8988T (cell line): ENCODE data around the gene COX6A1.
"Not testable (repeated sequence)": the region's sequence is repeated elsewhere in the genome, so short reads cannot be mapped to it uniquely, and the experiment has no call there.

Experiments used
- DNase-seq: peaks from one replicate; pipeline ENCODE4 v3.0.0; 2011

COX6A1 gene

DNA sequence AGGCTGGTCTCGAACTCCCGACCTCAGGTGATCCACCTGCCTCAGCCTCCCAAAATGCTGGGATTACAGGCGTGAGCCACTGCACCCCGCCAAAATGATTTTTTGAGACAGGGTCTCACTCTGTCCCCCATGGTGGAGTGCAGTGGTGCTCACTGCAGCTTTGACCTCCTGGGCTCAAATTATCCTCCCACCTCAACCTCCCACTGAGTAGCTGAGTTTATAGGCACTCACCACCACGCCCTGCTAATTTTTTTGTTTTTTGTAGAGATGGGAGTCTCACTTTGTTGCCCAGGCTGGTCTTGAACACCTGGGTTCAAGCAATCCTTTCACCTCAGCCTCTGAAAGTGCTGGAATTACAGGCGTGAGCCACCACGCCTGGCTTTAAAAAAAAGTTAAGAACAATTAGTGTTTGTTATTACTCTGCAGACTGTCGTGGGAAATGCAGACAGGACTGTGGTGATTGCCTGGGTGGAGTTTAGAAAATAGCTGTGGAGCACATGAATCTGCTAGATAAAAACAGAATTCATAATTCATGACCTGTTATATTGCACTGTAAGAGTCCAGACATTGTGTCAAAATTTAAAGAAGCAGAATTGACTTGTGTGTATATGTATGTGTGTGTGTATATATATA lies 9.2 kb upstream of the COX6A1 start:
- no peak for DNase-seq

DNA sequence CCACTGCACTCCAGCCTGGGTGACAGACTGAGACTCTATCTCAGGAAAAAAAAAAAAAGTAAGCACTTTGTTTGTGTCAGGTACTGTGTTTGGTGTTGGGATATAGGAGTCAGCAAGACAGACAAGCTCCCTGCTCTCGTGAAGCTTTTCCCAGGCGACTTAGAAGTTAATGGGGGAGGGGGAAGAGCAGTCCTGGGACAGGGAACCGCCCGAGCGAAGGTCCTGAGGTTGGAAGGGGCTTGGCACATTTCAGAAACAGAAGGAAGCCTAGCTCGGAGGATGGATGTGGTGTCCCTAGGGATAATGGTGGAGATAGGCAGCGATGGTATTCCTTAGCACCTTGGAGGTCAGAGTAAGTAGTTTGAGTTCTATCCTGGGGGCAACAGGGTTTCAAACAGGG lies 8.5 kb upstream of the COX6A1 start:
- no peak for DNase-seq

DNA sequence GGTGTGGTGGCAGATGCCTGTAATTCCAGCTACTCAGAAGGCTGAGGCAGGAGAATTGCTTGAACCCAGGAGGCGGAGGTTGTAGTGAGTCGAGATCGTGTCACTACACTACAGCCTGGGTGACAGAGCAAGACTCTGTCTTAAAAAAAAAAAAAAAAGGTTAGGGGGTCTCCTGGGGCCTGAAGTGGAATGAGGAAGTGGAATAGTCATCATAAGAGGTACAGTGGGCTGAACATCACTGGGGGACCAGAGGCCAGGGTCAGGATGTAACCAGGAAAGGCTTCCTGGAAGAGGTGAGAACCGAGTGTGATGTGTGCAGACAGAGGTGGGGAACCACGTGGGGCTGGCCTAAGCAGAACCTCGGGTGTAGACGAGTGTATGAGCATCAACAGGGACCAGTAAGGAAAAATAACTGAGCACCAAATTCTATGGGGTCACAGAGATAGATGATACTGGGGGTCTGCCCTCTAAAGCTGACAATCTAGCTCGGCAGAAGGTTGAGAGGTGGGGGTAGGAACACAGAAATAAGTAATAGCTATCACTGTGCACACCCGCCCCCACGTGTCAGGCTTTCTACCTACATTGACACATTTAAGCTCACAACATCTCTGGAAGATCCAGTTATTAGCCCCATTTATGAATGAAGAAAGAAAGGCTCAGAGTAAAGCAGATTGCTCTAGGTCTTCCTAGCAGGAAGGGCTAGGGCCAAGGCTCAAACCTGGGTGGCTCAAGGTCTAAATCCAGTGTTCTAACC lies 5.0 kb upstream of the COX6A1 start:
- DNase-seq, result no peak

GRCh38 chr12:120438495-120439198 lies 734 bp downstream of the COX6A1 start:
- no peak for DNase-seq

- peak; percentile 49 for DNase-seq
These were observed 1.8 kb downstream of the COX6A1 start for GRCh38 chr12:120439646-120440247.

DNA sequence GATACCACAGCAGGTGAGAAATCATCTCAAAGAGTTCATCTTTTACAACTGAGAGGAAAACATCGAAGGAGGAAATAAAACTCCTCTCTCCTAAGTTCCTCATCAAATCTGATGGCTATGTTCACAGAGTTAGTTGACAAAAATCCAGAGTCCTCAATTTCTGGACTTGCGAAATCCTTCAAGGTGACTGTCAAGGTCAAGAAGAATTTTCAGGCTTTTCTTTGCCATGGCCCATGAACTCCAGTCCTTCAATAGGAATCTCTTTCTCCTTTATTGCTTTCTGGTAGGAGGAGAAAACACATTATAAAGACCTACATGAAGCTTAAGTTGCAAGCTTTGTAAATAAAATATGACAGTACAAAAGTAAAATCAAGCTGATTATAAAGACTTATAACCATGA lies 6.8 kb downstream of the COX6A1 start:
- DNase-seq, result no peak

- peak; percentile 58 for DNase-seq
These were observed 8.3 kb downstream of the COX6A1 start, which contains the start of the genes GATC and TRIAP1 for GRCh38 chr12:120445911-120446843. Gene GATC, plus strand, starts transcription at chr12:120446444. Its CDS starts 37 bp downstream, at chr12:120446481. Gene TRIAP1, minus strand, starts transcription at chr12:120446384. Its CDS starts 12 bp downstream, at chr12:120446372.

GRCh38 chr12:120446844-120447178 lies 8.9 kb downstream of the COX6A1 start:
- not testable (repeated sequence) for DNase-seq

DNA sequence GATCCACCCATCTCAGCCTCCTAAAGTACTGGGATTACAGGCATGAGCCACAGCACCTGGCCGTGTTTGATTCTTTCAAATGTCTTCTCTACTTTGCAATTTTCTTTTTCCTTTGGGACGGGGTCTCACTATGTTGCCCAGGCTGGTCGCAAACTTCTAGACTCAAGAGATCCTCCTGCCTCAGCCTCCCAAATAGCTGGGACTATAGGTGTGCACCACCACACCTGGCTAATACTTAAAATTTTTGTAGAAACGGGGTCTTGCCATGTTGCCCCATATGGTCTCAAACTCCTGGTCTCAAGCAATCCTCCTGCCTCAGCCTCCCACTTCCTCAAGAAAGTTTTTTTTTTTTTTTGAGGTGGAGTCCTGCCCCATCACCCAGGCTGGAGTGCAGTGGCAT lies 10.1 kb downstream of the COX6A1 start:
- DNase-seq, result no peak

DNA sequence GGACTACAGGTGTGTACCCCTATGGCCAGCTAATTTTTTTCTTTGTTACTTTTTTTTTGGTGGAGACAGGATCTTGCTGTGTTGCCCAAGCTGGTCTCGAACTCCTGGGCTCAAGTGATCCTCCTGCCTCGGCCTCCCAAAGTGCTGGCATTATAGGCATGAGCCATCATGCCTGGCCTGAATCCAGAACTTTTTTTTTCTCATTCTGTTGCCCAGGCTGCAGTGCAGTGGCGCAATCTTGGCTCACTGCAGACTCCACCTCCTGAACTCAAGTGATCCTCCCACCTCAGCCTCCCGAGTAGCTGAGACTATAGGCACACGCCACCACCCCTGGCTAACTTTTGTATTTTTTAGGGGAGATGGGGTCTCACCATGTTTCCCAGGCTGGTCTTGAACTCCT lies 14.6 kb downstream of the COX6A1 start:
- not testable (repeated sequence) for DNase-seq

DNA sequence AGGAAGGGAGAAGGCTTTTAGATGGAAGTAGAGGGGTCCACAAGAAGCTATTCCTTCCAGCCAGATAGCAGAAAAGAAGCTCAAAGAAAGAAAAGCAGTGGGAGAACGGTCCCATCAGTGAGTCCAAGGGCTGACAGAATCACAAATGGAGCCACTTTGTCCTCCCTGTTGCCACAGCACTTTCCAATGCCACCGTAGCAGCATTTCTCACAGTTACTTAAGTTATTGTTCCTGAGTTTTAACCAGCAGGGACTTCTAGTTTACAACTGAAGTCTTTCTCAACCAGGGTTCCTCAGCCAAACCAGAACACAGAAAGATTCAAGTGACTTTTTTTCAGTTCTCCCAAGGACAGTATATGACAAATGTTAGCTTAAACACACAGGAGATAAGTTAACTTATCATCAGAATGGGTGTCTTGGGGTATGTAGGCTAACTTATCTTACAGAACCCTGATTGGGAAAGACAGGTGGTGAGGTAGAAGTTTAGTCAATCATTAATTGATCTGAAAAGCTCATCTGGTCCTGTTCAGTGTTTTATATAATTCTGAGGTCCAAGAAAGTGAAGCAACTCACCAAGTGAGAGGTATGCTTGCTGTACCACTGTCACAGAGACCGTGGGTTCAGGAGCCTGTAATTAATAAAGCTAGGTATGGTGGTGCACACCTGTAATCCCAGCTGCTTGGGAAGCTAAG lies 15.3 kb downstream of the COX6A1 start:
- no peak for DNase-seq

DNA sequence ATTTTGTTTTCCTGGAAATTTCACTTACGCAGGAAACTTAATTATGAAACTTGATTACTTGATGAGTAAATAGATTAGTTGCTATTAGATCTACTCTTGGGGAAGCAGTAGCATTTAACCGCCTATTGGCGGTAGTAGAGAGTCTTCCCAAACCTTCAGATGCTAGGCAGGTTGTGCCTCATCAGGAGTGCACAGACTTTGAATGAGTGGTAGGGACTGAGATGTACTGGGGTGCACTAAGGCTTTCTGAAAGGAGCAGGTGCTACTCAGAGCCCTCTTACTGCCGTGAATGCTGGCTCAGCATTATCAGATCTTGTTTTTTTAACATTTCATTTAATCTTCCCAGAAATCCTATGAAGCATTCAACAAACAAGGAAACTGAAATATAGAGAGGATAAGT lies 16.1 kb downstream of the COX6A1 start:
- no peak for DNase-seq

DNA sequence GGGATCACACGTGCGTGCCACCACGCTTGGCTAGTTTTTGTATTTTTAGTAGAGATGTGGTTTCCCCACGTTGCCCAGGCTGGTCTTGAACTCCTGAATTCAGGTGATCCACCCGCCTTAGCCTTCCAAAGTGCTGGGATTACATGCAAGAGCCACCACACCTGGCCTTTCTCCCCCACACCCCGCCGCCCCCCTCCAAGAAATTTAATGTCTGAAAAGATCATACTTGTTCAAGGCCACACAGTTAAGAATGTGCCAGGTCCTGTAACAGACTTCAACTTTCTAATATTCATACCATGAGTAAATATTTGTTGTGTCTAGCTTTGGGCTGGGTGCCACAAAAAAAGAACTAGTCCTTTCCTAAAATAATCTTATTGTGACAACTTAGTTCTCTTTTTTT lies 17.4 kb downstream of the COX6A1 start:
- no peak for DNase-seq

DNA sequence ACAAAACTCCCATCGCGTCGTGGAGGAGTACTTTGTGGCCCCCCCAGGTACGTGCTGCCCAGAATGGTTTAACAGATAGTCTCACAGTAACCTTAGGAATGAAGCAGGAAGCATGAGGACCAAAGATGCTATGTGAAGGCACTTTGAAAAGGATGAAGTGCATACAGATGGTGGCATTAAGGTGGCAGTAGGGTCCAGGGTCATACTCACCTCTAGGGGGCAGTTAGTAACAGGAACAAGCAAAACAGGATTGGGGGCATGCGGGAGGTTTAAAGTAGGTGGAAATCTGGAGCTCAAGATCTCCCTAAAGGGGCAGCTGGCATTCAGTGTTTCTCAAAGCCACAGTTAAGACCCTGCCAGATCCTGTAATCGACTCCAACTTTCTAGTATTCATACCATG lies 19.2 kb downstream of the COX6A1 start:
- DNase-seq, result no peak

GRCh38 chr12:120460157-120460556 lies 22.2 kb downstream of the COX6A1 start:
- no peak for DNase-seq

DNA sequence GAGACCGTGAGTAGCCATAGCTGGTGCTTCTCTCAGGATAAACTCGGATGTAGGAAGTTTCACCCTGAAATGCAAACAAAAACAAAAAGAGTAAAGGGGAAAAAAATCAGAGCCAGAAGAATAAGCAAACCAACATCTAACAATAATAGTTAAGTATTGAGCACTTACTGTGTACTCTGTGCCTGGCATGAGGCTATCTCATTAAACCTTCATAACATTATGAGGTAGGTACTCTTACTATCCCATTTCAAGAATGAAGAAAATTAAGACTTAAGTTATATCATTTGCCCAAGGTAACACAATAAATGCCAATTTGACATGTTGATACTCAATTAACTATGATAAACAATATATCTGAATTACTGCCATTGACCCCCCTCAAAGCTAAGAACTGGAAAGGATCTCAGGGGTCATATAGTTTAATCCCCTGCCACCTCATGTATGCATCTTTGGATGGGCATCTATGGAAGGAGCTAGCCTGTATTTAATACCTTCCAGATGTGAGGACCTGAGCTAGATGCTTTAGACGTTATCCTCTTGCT lies 24.3 kb downstream of the COX6A1 start:
- DNase-seq, result no peak

DNA sequence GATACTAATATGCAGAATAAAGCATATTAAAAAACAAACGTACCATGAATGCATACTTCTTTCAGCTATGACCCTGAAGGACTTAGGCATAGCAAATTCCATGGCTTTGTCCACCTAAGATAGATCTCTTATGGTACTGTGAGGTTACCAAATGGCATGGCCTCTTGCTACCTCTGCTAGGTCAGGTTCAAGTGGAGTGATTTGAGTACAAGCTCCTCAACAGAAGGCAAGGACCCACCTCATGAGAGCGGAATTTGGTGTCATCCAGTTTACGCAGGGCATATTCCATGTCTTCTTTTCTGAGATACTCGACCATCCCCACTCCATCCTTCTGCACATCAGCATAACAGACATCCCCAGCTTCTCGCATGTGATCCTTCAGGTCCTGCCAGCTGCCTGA lies 25.8 kb downstream of the COX6A1 start:
- no peak for DNase-seq

DNA sequence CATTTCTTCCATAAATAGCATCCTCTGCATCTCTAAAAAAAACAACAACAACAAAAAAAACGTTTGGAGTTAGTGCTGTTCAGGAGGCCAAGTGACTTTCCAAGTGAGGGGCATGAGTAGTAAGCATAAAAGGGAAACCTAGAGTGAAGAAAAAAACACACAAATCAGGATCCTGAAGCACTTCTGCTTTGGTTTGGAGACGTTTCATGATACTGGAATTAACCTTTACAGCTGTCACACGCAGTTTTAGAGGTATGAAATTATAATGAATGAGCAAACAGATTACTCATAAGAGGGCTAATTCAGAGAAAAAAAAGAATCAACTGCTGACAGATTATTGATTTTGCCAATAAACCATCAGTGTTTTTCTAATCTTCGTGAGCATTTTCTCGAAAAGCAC lies 27.8 kb downstream of the COX6A1 start:
- DNase-seq, result no peak

DNA sequence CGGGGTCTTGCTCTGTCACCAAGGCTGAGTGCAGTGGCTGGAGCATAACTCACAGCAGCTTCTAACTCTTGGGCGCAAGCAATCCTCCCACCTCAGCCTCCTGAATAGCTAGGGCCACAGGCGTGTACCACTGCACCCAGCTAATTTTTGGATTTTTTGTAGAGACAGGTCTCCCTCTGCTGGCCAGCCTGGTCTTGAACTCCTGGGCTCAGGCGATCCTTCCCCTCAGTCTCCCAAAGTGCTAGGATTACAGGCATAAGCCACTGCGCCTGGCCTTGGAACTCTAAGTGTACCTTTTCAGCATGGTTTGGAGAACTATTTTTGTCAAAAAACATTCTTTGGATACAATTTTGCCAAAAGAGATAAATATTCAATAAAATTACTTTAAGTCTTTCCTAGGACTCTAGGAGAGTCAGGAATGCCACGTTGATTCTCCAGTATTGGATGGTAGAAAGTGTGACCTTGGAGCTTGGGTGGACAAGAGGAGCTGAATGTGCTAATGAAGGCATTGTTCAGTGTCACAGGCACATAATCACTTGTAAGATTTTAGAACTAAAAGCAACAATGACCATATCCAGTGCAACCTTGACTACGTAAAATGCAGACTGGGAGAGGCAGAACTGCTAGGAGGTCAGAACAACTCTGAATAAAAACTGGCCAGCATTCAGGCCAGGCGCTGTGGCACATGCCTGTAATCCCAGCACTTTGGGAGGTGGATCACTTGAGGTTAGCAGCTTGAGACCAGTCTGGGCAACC lies 28.8 kb downstream of the COX6A1 start:
- DNase-seq, result no peak

DNA sequence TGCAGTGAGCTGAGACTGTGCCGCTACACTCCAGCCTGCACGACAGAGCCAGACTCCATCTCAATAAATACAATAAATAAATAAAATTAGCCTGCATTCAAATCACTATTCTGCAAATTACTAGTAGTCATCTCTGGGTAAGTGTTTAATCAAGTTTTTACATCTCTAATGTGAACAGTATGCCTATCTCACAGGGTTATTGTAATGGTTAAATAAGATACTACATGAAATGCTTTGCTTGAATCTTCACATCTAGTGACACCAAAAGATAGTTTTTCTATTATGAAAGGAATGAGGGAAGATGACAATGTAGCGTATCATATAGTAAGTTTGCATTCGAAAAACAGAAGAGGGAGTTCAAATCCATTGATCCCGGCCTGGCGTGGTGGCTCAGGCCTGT lies 29.5 kb downstream of the COX6A1 start:
- no peak for DNase-seq

DNA sequence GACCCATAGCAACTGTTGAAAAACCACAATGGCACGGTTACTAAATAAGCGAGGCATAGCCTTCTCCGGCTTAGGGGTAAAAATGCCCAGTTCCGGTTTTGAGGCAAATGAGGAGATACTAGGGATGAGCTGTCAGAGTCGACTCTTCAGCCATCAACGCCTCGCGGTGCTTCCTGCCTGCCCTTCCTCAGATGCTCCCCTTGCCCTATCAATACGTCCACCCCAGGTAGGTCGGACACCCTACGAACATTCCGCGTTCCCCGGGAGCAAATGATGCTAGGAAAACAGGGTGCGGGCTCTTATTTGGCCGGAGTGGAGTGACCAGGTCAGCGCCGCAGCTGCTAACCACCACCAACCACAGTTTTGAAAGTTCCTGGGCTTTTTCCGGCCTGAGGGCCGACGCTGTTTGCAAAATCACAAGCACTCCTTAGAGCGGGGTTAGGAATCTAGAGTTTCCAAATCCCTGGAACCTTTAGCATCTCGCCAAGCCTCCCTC lies 30.5 kb downstream of the COX6A1 start:
- DNase-seq, result no peak
